Smooth muscle cell (in vitro differentiated cells): ENCODE results near the gene GNG7. TPM values are rescaled to one million over a fixed set of nuclear protein-coding genes. Genes with fewer than 3 reads are reported as not detected.
A peak's percentile ranks its signal among the peaks of the same experiment; 100 is the strongest.

Experiments used
- DNase-seq: peaks from one replicate; lab custom pipeline; 2025; ENCODE audit not compliant: unreplicated experiment; lab: John Stamatoyannopoulos, UW
- H2AFZ ChIP-seq: fragments of 200-600 bp; sonication (generic); 2 replicates; pipeline ENCODE4 v1.6.0; 2016; ENCODE audit warnings: antibody characterized with exemption, low read depth, mild to moderate bottlenecking
- H3F3A ChIP-seq: fragments of 200-600 bp; sonication (generic); 2 replicates; pipeline ENCODE4 v1.6.0; 2017; ENCODE audit warnings: antibody characterized with exemption, low read depth
- H3K27ac ChIP-seq: fragments of 200-600 bp; sonication (generic); 2 replicates; pipeline ENCODE4 v1.5.1; 2016; ENCODE audit warnings: low read depth, mild to moderate bottlenecking
- H3K27me3 ChIP-seq: fragments of 200-600 bp; sonication (generic); 2 replicates; pipeline ENCODE4 v1.6.1; 2016; ENCODE audit warnings: low read depth, mild to moderate bottlenecking
- H3K36me3 ChIP-seq: fragments of 200-600 bp; sonication (generic); 2 replicates; pipeline ENCODE4 v1.5.1; 2016; ENCODE audit warnings: low read depth
- H3K4me1 ChIP-seq: fragments of 200-600 bp; sonication (generic); 2 replicates; pipeline ENCODE4 v1.5.1; 2016; ENCODE audit warnings: low read depth
- H3K4me2 ChIP-seq: fragments of 200-600 bp; sonication (generic); 2 replicates; pipeline ENCODE4 v1.6.0; 2016; ENCODE audit warnings: mild to moderate bottlenecking
- H3K4me3 ChIP-seq: fragments of 200-600 bp; sonication (generic); 2 replicates; pipeline ENCODE4 v1.5.1; 2016; ENCODE audit warnings: mild to moderate bottlenecking
- H3K79me2 ChIP-seq: fragments of 200-600 bp; sonication (generic); 2 replicates; pipeline ENCODE4 v1.6.0; 2016; ENCODE audit warnings: low read depth, mild to moderate bottlenecking
- H3K9ac ChIP-seq: fragments of 200-600 bp; sonication (generic); 2 replicates; pipeline ENCODE4 v1.6.0; 2016; ENCODE audit warnings: low read depth
- H3K9me3 ChIP-seq: fragments of 200-600 bp; sonication (generic); replicated peaks from 2 replicates; pipeline ENCODE4 v1.5.1; 2016; ENCODE audit warnings: low read depth
- H4K20me1 ChIP-seq: fragments of 200-600 bp; sonication (generic); 2 replicates; pipeline ENCODE4 v1.6.0; 2016; ENCODE audit warnings: low read depth
- CTCF ChIP-seq: fragments of 200-600 bp; sonication (generic); IDR thresholded peaks from 2 replicates; pipeline ENCODE4 v1.5.1; 2017; ENCODE audit warnings: borderline replicate concordance, mild to moderate bottlenecking, antibody characterized with exemption; ENCODE audit not compliant: insufficient read depth, poor library complexity, severe bottlenecking
- WGBS: methylation state at CpG from one replicate; pipeline ENCODE4 v1.1.7; 2016; ENCODE audit warnings: low lambda C conversion rate; 5-methylcytosine and 5-hydroxymethylcytosine counted together
- polyA plus RNA-seq: library from polyadenylated mRNA; unstranded; fragments of >200 nt; fragmentation: Nextera tagmentation; extraction: Ambion mirVana; gene quantifications from 2 replicates; pipeline ENCODE4 v1.2.1, GENCODE V29; 2016
- total RNA-seq: library from RNA; depleted of rRNA; stranded (reverse); fragments of >200 nt; gene quantifications from 2 replicates; pipeline ENCODE4 v1.2.3, GENCODE V29; 2014

Gene GNG7
- total and polyA plus RNA-seq, 2 experiments from 2014 or later: 1.7 to 2.6 TPM

- H3F3A ChIP-seq: peaks cover 12% of the 10 kb centered on the region
- no peaks in the 10 kb centered on the region for H3K36me3 ChIP-seq
- no peak overlapping the region for H3K4me3 ChIP-seq
- H3K9ac ChIP-seq: no peak overlapping the region
- H3K9me3 ChIP-seq: no peaks in the 10 kb centered on the region
- no peak overlapping the region for H2AFZ ChIP-seq
- H3K4me1 ChIP-seq: peaks cover 18% of the 10 kb centered on the region
- no peaks in the 10 kb centered on the region for H3K79me2 ChIP-seq
- H3K4me2 ChIP-seq: no peak overlapping the region
- 95% methylated on average over 17 of the region's 17 CpGs for WGBS
- TF ChIP-seq CTCF: no peak
- no peak overlapping the region for H3K27ac ChIP-seq
- H4K20me1 ChIP-seq: no peaks in the 10 kb centered on the region
- H3K27me3 ChIP-seq: no peaks in the 10 kb centered on the region
- no peak for DNase-seq
Observed at GRCh38 chr19:2557093-2557440, 145.4 kb downstream of the GNG7 start.

- no peak overlapping the region for H3K4me2 ChIP-seq
- no peaks in the 10 kb centered on the region for H3K79me2 ChIP-seq
- H2AFZ ChIP-seq: no peak overlapping the region
- H3K27ac ChIP-seq: no peak overlapping the region
- no peak overlapping the region for H3K9ac ChIP-seq
- peaks cover 18% of the 10 kb centered on the region for H3K4me1 ChIP-seq
- H3F3A ChIP-seq: peaks cover 12% of the 10 kb centered on the region
- no peaks in the 10 kb centered on the region for H3K36me3 ChIP-seq
- H4K20me1 ChIP-seq: no peaks in the 10 kb centered on the region
- 63% methylated on average over 32 of the region's 37 CpGs for WGBS
- TF ChIP-seq CTCF: no peak
- DNase-seq: no peak
- no peak overlapping the region for H3K4me3 ChIP-seq
- no peaks in the 10 kb centered on the region for H3K9me3 ChIP-seq
- no peaks in the 10 kb centered on the region for H3K27me3 ChIP-seq
Observed at GRCh38 chr19:2556221-2557092, 146.0 kb downstream of the GNG7 start.

GRCh38 chr19:2555422-2556220, 146.9 kb downstream of the GNG7 start:
- no peaks in the 10 kb centered on the region for H4K20me1 ChIP-seq
- no peak for TF ChIP-seq CTCF
- no peaks in the 10 kb centered on the region for H3K27me3 ChIP-seq
- 95% methylated on average over 42 of the region's 42 CpGs for WGBS
- H2AFZ ChIP-seq: no peak overlapping the region
- H3K27ac ChIP-seq: peak overlapping the region; percentile 67
- H3K79me2 ChIP-seq: no peaks in the 10 kb centered on the region
- H3K36me3 ChIP-seq: no peaks in the 10 kb centered on the region
- no peak overlapping the region for H3K4me3 ChIP-seq
- peaks cover 12% of the 10 kb centered on the region for H3F3A ChIP-seq
- peak overlapping the region; percentile 13 for H3K4me2 ChIP-seq
- peaks cover 18% of the 10 kb centered on the region for H3K4me1 ChIP-seq
- no peaks in the 10 kb centered on the region for H3K9me3 ChIP-seq
- DNase-seq: no peak
- no peak overlapping the region for H3K9ac ChIP-seq
